Measurements from ENCODE around the gene TCP1.
"Not testable (repeated sequence)": the region's sequence is repeated elsewhere in the genome, so short reads cannot be mapped to it uniquely, and the experiment has no call there.

Gene TCP1

GRCh38 chr6:159817951-159818739 lies 28.7 kb upstream of the TCP1 start:
- no peak for DNase-seq (ENCODE audit: low read depth)
- TF ChIP-seq, protein P1, sequence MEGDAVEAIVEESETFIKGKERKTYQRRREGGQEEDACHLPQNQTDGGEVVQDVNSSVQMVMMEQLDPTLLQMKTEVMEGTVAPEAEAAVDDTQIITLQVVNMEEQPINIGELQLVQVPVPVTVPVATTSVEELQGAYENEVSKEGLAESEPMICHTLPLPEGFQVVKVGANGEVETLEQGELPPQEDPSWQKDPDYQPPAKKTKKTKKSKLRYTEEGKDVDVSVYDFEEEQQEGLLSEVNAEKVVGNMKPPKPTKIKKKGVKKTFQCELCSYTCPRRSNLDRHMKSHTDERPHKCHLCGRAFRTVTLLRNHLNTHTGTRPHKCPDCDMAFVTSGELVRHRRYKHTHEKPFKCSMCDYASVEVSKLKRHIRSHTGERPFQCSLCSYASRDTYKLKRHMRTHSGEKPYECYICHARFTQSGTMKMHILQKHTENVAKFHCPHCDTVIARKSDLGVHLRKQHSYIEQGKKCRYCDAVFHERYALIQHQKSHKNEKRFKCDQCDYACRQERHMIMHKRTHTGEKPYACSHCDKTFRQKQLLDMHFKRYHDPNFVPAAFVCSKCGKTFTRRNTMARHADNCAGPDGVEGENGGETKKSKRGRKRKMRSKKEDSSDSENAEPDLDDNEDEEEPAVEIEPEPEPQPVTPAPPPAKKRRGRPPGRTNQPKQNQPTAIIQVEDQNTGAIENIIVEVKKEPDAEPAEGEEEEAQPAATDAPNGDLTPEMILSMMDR (conservative IDR thresholded peaks at IDR 0.05; ENCODE audit: low read depth, low read length) = no peak
- H3K4me3 ChIP-seq (ENCODE audit: low read depth, low read length) = no peak overlapping the region

DNA sequence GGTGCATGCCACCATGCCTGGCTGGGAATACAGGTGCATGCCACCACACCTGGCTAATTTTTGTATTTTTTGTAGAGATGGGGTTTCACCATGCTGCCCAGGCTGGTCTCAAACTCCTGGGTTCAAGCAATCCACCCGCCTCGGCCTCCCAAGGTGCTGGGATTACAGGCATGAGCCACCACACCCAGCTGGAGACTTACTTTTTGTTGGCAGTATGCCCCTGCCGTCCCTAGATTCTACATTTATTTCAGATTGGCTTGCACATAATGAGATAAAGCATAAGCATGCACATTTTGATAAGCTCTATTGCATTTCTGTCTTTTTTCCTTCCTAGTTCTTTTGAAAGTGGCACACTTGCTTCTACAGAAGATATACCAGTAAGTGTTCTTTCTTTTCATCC lies 27.4 kb upstream of the TCP1 start:
- DNase-seq (ENCODE audit: low read depth); H3K4me3 ChIP-seq (ENCODE audit: low read depth, low read length): not testable (repeated sequence)

DNA sequence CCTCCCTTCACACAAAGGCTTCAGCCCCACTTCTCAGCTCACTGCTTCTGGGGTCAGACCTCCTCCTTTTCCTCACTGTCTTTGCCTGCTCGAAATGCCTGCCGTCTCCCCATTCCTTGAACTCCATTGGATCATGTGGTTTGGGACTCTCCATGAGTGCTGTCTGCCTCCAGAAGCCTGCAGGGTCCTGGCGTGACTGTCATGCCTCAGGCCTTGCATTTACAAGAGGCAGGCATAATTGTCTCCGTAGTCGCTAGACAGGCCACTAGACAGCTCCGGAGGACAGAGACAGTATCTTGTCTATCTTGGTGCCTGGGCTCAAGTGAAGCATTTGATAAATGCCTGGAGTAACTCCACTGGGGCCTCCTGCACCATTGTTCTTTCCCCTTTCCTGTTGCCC lies 26.0 kb upstream of the TCP1 start:
- H3K4me3 ChIP-seq (ENCODE audit: low read depth, low read length) = no peak overlapping the region
- TF ChIP-seq, protein P1 (conservative IDR thresholded peaks at IDR 0.05; ENCODE audit: low read depth, low read length) = no peak
- DNase-seq (ENCODE audit: low read depth) = no peak

- no peak overlapping the region for H3K4me3 ChIP-seq (ENCODE audit: low read depth, low read length)
- TF ChIP-seq, protein P1 (conservative IDR thresholded peaks at IDR 0.05; ENCODE audit: low read depth, low read length) = no peak
- no peak for DNase-seq (ENCODE audit: low read depth)
Measured at GRCh38 chr6:159813781-159814180, 24.4 kb upstream of the TCP1 start.

- no peak for DNase-seq (ENCODE audit: low read depth)
- no peak overlapping the region for H3K4me3 ChIP-seq (ENCODE audit: low read depth, low read length)
- TF ChIP-seq, protein P1 (conservative IDR thresholded peaks at IDR 0.05; ENCODE audit: low read depth, low read length) = no peak
Measured at GRCh38 chr6:159809149-159809548, 19.7 kb upstream of the TCP1 start.

- H3K4me3 ChIP-seq (ENCODE audit: low read depth, low read length) = no peak overlapping the region
- TF ChIP-seq, protein P1 (conservative IDR thresholded peaks at IDR 0.05; ENCODE audit: low read depth, low read length) = no peak
- DNase-seq (ENCODE audit: low read depth) = no peak
Measured at GRCh38 chr6:159808647-159809046, 19.2 kb upstream of the TCP1 start.

- DNase-seq (ENCODE audit: low read depth) = peak; percentile 5
- TF ChIP-seq, protein P1 (conservative IDR thresholded peaks at IDR 0.05; ENCODE audit: low read depth, low read length) = no peak
- no peak overlapping the region for H3K4me3 ChIP-seq (ENCODE audit: low read depth, low read length)
Measured at GRCh38 chr6:159807150-159807858, 17.9 kb upstream of the TCP1 start.

All from choroid plexus epithelial cell (primary cell).